PFSK-1 (cell line): ENCODE results near the gene KCTD1.

Experiments used
- FOXP2 ChIP-seq: optimal IDR thresholded peaks from 2 replicates; pipeline ENCODE3; 2011; ENCODE audit warnings: borderline replicate concordance, control low read depth, inconsistent platforms; ENCODE audit not compliant: insufficient read depth; ENCODE audit errors: extremely low read length, extremely low read depth
- POLR2AphosphoS5 ChIP-seq: IDR thresholded peaks from 2 replicates; pipeline ENCODE4 v1.6.1; 2012; ENCODE audit warnings: low read depth, mild to moderate bottlenecking, control low read depth, low read length, moderate library complexity
- SIN3A ChIP-seq: IDR thresholded peaks from 2 replicates; pipeline ENCODE4 v1.6.1; 2012; ENCODE audit warnings: mild to moderate bottlenecking, low read length, moderate library complexity, borderline replicate concordance; ENCODE audit not compliant: insufficient read depth
- TAF1 ChIP-seq: IDR thresholded peaks from 2 replicates; pipeline ENCODE4 v1.6.1; 2012; ENCODE audit warnings: low read length, control low read depth, borderline replicate concordance; ENCODE audit not compliant: insufficient read depth
- TF ChIP-seq, protein P1 (sequence below), 2 experiments: IDR thresholded peaks; 2 replicates each; pipeline versions ENCODE4 v1.6.1 to v1.8.0; 2011 to 2012; ENCODE audit warnings: low read depth in 2 of 2, low read length in 2 of 2, control low read depth in 1 of 2, inconsistent platforms in 1 of 2, mild to moderate bottlenecking in 1 of 2, moderate library complexity in 1 of 2; ENCODE audit not compliant: insufficient read depth in 1 of 2

The KCTD1 gene

DNA sequence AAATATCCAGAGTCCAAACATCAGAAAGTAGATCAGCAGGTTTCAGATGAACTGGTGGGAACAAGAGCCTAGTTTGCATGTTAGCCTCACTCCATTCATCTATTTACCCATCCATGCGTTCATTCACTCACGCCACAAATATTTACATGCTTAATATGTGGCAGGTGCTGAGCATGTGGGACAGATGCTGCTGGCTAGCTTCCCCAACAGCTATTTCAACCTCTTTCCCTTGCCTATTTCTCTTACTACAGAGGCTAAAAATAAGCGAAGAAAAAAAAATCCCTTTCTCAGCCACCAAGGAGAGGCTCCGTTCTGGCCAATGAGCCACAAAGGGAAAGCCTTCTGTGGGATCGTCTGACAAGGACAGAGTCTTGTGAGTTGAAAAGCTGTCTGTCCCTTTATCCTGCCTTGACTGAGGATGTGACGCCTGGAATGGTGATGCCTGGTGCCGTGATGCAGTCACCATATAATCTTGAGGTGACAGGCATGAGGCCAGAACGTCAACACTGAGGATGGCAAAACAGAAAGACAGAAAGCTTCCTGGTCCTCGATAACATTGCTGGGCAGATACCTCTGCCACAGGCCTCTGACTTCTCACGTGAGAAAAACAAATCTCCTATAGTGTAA, 78.2 kb downstream of the KCTD1 start:
- TF ChIP-seq FOXP2 (peak; percentile 54), SIN3A (no peak), POLR2AphosphoS5 (no peak)
- TF ChIP-seq, protein P1, sequence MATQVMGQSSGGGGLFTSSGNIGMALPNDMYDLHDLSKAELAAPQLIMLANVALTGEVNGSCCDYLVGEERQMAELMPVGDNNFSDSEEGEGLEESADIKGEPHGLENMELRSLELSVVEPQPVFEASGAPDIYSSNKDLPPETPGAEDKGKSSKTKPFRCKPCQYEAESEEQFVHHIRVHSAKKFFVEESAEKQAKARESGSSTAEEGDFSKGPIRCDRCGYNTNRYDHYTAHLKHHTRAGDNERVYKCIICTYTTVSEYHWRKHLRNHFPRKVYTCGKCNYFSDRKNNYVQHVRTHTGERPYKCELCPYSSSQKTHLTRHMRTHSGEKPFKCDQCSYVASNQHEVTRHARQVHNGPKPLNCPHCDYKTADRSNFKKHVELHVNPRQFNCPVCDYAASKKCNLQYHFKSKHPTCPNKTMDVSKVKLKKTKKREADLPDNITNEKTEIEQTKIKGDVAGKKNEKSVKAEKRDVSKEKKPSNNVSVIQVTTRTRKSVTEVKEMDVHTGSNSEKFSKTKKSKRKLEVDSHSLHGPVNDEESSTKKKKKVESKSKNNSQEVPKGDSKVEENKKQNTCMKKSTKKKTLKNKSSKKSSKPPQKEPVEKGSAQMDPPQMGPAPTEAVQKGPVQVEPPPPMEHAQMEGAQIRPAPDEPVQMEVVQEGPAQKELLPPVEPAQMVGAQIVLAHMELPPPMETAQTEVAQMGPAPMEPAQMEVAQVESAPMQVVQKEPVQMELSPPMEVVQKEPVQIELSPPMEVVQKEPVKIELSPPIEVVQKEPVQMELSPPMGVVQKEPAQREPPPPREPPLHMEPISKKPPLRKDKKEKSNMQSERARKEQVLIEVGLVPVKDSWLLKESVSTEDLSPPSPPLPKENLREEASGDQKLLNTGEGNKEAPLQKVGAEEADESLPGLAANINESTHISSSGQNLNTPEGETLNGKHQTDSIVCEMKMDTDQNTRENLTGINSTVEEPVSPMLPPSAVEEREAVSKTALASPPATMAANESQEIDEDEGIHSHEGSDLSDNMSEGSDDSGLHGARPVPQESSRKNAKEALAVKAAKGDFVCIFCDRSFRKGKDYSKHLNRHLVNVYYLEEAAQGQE (IDR thresholded peaks at IDR 0.05; ENCODE audit: insufficient read depth in 1 of 2, low read depth in 2 of 2, low read length in 2 of 2), result no peak

GRCh38 chr18:26468931-26469340, 79.4 kb downstream of the KCTD1 start:
- no peak for TF ChIP-seq POLR2AphosphoS5

DNA sequence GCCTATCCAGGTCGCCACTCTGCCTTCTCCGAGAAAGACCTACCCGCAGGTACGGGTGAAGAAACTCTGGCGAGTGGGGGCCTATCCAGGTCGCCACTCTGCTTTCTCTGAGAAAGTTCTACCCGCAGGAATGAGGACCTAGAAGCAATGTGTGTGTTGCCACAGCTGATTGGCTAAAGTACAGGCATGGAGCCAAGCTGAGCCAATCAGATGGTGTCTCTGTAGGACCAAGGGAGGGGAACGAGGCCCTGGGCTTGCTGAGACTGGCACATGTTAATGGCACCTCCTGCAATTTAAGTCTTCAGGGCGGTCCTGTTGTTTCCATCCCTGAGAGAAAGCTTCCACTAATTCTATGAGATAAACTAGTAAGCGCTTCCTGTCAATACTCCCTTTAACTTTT, 82.3 kb downstream of the KCTD1 start:
- TF ChIP-seq, protein P1 (IDR thresholded peaks at IDR 0.05; ENCODE audit: insufficient read depth in 1 of 2, low read depth in 2 of 2, low read length in 2 of 2), result no peak
- no peak for TF ChIP-seq TAF1

DNA sequence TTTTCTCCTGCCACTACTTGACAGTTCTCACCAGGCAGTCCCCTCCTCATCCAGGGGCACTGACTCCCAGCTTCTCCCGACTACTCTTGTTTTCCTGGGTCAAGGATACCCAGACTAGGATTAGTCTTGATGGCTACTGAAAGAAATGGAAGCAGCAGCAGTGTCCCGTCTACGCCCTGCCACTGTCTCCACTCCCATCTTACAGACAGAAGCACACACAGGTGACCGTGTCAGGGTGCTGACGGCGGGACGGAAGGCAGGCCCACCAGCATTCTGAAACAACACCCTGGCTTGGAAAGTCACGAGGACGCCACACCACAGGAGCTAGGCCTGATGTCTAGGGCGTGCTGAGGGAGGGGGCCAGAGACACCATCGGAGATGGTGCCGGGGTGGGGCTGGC, 82.9 kb downstream of the KCTD1 start:
- TF ChIP-seq, protein P1 (IDR thresholded peaks at IDR 0.05; ENCODE audit: insufficient read depth in 1 of 2, low read depth in 2 of 2, low read length in 2 of 2), result no peak
- TF ChIP-seq SIN3A (no peak), TAF1 (no peak), FOXP2 (no peak), POLR2AphosphoS5 (no peak)

GRCh38 chr18:26464128-26465011, 84.0 kb downstream of the KCTD1 start:
- no peak for TF ChIP-seq FOXP2
- TF ChIP-seq TAF1, result no peak

- no peak for TF ChIP-seq SIN3A
- TF ChIP-seq POLR2AphosphoS5, result no peak
- TF ChIP-seq, protein P1 (IDR thresholded peaks at IDR 0.05; ENCODE audit: insufficient read depth in 1 of 2, low read depth in 2 of 2, low read length in 2 of 2), result no peak
- TF ChIP-seq FOXP2, result no peak
- TF ChIP-seq TAF1, result no peak
These were observed 86.0 kb downstream of the KCTD1 start for GRCh38 chr18:26462355-26462754.
